NCI-H345 treated with DMSO at 0.1 percent for 48 hours (cell line): Measurements from ENCODE around the gene RBM11.

Experiments used
- DNase-seq: peaks from one replicate; lab custom pipeline; 2025; ENCODE audit not compliant: unreplicated experiment; lab: John Stamatoyannopoulos, UW

Gene RBM11

GRCh38 chr21:14270631-14271030, 54.7 kb downstream of the RBM11 start:
- DNase-seq: no peak

GRCh38 chr21:14271053-14271452, 55.1 kb downstream of the RBM11 start:
- no peak for DNase-seq

GRCh38 chr21:14271641-14272040, 55.7 kb downstream of the RBM11 start:
- DNase-seq: no peak

- no peak for DNase-seq
Measured at GRCh38 chr21:14273736-14274538, 58.0 kb downstream of the RBM11 start.

- DNase-seq: no peak
Measured at GRCh38 chr21:14275702-14276205, 59.8 kb downstream of the RBM11 start.
